ENCODE measurements around the gene RPS19BP1.
"Not testable (repeated sequence)": the region's sequence is repeated elsewhere in the genome, so short reads cannot be mapped to it uniquely, and the experiment has no call there.

Gene RPS19BP1

DNA sequence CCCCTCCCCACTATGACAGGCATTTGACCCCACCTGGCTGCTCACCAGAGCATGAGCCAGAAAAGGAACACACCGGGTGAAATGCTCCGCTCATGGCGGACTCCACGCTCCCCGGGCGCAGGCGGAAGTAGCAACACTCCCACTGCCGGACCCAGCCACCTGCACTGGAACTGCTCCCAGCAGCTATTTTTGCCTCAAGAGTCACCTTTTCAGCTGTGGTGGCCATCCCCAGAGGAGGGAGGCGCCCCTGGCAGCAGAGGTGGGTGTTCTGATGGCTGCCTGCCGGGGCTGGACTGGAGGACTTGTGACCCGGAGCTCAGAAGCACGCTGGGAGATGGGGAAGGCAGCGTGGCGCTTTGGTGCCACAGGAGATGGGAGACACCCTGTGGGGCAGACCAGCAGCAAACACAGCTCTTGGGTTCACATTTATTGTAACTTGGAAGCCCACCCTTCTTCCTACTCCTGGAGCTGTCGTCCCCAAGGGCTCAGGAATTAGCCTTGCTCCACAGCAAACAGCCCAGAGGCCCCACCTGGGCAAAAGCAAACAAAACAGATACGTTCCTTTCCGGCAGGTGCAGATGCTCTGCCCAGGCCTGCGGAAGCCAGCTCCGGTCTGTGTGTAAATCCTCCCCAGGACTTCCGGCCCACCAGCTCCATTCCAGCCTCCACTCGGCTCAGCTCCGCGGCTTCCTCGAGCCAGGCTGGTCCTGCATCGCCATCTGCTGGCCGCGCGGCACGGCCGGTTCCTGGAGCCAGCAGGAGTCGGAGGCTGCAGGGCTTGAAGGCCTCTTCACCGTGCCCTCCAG, 3.7 kb downstream of the RPS19BP1 start:
- no peak for DNase-seq (ENCODE audit: low read depth)

DNA sequence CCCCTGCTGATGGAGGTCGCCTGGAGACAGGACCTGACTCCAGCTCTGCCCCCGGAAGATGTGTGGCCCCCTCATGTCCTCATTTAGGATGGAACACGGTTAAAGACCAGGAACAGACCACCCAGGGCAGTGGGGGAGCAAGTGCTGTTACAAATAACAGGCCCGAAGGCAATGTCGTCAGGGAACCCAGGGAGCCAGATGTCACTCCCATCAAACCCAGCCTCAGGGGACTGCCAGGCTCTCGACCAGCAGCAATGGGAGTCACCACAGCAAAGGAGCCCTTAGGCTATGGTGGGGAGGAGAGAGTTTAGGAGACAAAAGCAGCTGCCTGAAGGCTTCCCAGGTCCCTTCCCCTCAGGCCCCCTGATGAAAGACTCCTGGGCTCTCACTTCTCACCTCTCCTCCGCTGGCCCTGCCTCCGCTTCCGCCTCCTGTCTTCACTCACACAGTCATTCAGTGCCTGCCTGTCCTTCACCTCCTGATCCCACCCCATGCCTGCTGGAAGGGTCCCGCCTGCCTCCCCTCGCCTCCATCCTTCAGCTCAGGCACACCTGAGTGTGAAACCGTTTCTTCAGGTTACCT, 4.4 kb downstream of the RPS19BP1 start:
- no peak for DNase-seq (ENCODE audit: low read depth)

DNA sequence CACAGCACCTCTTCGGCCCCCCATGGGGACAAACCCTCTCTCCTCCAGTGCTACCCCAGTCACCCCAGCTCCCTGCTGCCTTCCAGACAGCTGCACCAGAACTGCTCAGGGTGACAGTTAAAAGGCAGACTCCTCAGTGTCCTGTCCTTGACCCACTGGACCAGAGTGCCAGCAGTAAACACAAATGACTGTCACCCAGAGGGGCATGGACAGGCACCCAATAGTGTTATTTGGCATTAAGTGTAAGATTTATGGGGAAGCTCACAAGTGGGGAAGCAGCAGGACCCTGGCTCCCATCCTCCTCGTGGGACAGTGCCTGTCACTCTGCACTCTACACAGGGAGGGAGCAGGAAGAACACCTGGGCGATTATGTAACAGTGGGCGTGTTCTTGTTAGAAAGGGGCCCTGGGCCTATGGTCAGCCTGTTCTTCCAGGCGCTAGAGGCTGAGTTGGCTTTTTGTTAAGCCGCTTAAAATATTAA, 5.0 kb downstream of the RPS19BP1 start:
- DNase-seq (ENCODE audit: low read depth): no peak

DNA sequence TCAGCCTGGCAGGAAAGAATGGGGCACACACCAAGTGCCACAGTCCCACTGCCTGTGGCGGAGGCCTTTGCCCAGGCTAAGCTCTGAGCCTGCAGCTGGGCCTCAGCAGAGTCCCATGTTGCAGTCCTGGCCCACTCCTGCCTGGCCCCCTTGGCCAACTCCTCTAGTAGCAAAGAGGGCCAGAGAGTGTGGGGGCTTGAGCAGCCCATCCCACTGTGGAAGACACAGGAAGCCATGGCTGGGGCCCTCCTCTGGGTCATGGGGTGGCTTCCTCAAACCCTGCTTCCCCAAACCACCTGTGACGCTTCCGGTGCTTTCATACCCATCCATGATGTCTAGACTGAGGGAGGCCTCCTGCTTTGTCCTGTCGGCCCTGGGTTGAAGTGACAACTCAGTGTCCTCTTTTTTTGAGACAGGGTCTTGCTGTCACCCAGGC, 5.8 kb downstream of the RPS19BP1 start:
- DNase-seq (ENCODE audit: low read depth): no peak

DNA sequence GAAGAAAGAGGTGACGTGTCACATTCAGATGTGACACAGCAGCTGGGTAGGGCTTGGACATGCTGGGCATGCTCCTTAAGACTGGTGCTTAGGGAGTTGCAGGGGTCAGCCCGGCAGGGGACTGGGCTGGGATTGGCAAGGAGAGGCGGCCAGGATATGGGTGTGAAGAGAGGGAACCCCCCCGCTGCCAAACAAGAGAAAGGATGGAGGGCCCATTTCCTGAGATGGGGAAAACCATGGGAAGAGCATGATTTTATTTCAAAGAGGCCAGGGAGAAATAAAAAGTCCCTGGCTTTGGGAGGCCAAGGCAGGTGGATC, 6.9 kb downstream of the RPS19BP1 start:
- DNase-seq (ENCODE audit: low read depth): no peak

DNA sequence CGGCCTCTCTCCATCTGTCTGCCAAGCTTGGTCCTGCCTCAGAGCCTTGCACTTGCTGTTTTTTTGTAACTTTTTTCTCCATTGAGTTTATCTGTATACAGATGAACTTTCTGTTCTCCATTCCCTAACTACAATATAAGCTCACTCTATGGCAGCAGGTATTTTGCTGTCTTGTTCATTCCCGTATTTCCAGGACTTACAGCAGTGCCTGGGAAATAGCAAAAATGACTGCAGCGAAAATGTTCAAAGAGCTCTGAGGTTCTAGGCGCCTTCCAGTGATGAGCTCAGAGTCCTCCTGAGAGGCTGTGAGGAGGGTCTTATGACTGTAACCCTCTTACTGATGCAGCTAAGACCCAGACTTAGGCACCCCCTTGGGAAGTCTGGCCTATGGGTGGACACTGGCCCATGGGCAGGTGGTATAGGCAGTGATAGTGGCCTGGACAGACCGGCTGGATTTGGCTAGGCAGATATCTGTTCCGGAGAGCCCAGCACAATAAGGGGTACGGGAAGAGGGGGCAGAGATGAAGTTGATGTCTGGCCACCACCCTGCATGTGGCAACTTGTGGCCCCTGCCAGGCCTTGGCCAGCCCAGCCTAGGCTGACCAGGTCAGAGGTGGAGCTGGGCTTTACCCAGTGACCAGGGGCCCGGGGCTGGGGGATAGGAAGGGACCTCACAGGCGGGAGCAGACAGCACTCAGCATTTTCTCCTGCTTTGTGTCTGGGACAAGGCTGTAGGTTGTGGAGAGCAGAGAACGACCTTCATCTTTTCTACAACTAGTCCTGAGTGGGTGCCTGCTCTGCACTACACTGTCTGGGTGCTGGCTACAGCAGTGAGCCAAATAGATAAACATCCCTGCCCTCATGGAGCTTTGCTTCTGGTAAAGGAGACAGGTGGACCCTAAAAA, 7.5 kb downstream of the RPS19BP1 start:
- no peak for DNase-seq (ENCODE audit: low read depth)

DNA sequence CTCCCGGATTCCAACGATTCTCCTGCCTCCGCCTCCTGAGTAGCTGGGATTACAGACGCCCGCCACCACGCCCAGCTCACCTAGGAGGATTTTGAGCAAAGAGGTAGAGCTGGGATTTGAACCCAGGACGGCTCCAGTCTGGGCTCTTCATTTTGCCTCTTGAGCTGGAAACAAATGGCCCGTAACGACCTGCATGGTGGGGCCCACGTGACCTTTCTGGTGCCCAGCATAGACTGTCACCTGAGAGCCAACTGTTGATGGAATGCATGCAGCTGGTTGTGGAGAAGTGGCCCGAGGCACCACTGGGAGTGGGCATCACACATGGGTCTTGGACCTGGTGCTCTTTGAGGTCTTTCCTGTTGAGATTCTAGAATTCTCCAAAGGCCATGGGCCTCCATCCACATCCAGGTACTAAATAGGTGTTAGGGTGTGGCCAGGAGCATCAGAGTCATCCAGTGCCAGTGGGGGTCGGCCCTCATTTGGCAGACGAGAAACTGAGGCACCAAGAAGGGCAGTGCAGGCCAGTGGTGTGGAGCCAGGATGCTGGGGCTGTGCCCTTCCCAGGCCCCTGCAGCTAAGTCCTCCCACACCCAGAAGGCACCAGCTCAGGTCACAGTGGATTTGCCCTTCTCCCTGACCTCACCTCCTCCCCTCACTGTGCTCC, 8.3 kb downstream of the RPS19BP1 start:
- DNase-seq (ENCODE audit: low read depth): no peak

DNA sequence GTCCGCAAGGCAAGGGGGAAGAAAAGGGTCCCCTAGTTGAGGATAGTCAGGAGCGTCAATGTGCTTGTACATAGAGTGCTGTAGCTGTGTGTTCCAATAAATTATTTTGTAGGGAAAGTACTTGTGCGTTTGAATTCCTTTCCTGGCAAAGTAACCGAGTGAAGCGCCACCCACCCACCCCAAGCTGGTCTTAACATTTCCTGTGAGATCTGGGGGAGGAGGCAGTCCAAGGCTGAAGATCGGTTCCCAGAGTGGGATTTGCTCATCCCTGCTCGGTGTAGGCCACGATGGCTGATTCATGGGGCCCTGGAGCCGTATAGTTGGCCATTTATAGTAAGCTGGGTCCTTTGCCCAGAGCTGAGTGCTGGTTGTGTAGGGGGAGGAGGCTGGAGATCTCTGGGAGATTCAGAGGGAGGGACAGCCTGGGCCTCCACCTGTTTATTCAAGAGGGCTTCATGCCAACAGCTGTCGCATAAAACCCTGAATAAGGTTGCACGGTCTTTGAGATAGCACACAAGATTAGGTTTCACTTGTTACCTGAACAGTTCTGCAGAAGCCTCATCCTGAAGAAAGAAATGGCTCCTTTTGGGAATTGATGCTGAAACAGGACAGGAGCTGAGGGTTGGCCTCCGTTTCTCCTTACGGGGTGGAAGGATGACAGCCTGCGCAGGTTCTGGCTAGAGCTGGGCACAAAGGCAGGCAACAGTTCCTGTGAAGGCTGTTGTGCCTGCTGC, 9.8 kb downstream of the RPS19BP1 start:
- DNase-seq (ENCODE audit: low read depth): no peak

DNA sequence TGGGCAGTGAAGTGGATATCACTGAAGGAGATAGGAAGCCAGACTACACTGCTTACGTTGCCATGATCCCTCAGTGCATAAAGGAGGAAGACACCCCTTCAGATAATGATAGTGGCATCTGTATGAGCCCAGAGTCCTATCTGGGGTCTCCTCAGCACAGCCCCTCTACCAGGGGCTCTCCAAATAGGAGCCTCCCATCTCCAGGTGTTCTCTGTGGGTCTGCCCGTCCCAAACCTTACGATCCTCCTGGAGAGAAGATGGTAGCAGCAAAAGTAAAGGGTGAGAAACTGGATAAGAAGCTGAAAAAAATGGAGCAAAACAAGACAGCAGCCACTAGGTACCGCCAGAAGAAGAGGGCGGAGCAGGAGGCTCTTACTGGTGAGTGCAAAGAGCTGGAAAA, 10.5 kb downstream of the RPS19BP1 start:
- DNase-seq (ENCODE audit: low read depth): not testable (repeated sequence)

DNA sequence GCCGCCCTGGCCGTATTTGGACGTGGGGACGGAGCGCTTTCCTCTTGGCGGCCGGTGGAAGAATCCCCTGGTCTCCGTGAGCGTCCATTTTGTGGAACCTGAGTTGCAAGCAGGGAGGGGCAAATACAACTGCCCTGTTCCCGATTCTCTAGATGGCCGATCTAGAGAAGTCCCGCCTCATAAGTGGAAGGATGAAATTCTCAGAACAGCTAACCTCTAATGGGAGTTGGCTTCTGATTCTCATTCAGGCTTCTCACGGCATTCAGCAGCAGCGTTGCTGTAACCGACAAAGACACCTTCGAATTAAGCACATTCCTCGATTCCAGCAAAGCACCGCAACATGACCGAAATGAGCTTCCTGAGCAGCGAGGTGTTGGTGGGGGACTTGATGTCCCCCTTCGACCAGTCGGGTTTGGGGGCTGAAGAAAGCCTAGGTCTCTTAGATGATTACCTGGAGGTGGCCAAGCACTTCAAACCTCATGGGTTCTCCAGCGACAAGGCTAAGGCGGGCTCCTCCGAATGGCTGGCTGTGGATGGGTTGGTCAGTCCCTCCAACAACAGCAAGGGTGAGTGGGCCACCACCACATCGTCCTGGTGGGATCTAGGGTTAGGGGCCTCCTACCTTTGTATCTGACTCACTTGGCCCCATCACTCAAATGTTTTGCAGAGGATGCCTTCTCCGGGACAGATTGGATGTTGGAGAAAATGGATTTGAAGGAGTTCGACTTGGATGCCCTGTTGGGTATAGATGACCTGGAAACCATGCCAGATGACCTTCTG, 11.3 kb downstream of the RPS19BP1 start:
- not testable (repeated sequence) for DNase-seq (ENCODE audit: low read depth)

DNA sequence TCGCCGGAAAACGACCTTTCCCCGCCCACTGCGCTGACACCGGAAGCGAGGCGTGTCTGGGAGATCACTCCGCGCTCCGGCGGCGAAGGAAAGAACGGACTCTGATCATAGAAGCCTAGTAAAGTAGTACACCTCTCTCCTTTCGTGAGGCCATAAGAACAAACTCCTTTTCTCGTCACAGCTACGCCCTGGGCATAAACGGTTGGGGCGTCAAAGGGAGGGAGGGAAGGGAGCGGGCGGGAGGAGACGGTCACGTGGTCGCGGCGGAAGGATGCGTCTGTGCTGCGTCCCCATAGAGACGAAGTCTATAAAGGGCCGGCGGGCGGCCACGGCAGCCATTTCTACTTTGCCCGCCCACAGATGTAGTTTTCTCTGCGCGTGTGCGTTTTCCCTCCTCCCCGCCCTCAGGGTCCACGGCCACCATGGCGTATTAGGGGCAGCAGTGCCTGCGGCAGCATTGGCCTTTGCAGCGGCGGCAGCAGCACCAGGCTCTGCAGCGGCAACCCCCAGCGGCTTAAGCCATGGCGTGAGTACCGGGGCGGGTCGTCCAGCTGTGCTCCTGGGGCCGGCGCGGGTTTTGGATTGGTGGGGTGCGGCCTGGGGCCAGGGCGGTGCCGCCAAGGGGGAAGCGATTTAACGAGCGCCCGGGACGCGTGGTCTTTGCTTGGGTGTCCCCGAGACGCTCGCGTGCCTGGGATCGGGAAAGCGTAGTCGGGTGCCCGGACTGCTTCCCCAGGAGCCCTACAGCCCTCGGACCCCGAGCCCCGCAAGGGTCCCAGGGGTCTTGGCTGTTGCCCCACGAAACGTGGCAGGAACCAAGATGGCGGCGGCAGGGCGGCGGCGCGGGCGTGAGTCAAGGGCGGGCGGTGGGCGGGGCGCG, 12.1 kb downstream of the RPS19BP1 start, which contains the start of gene ATF4:
ATF4 (plus strand) TSS at position 337 of the 880 bp plus-strand sequence. CDS start 884 bp downstream, outside the sequence.
- peak; percentile 99 for DNase-seq (ENCODE audit: low read depth)

DNA sequence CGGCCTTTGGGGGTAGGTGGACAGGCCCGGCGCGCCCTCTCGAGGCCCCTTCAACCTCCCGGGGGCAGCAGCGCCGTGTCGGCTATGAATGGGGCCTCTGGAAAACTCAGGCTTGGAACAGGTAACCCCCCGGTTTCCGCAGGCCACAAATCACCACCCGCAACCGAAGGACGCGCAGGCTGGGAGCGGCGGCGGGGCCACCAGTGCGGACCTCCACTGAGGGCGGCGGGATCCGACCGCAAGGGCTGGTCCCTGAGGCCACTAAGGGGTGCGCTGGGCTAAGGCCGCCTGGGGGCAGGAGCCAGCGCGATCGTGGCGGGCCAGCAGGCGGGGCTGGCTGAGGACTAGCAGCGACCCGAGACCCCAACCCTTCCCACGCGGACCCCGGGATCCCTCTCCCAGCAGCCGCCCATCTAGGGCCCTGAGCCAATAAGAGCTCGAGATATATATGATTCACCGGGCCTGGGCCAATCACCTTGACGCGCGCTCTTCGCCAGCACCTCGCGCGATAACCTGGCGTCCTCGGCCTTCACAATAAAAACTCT, 12.8 kb downstream of the RPS19BP1 start:
- DNase-seq (ENCODE audit: low read depth): no peak

DNA sequence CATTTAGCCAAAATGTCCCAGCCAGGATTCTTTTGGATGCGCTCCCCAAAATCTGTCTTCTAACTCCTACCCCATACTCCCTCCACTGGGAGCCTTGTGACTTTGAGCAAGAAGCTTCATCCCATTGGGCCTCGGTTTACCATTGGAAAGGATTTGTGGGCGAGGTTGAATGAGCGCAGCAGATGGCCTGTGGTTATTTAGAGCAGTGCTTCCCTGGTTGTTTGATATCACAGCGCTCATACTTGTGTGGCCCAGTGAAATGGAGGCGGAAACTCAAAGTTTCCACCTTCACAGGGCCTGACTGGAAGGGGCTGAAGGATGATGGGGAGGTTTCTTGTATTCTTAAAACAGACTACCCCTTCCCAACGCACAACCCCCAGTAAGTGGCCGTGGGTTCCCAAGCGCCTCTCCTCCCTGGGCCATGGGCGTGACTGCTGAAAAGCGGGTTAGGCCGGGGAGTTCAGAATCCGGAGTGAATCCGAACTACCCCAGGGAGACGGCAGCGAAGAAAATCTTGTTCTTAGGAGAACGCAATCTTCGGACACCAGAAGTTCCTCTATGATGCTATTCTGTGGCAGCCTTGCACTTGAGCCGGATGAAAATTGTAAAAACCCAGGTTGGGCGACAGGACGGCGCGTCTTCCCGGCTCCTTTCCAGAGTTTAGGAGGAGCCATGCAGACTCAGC, 13.4 kb downstream of the RPS19BP1 start:
- no peak for DNase-seq (ENCODE audit: low read depth)

DNA sequence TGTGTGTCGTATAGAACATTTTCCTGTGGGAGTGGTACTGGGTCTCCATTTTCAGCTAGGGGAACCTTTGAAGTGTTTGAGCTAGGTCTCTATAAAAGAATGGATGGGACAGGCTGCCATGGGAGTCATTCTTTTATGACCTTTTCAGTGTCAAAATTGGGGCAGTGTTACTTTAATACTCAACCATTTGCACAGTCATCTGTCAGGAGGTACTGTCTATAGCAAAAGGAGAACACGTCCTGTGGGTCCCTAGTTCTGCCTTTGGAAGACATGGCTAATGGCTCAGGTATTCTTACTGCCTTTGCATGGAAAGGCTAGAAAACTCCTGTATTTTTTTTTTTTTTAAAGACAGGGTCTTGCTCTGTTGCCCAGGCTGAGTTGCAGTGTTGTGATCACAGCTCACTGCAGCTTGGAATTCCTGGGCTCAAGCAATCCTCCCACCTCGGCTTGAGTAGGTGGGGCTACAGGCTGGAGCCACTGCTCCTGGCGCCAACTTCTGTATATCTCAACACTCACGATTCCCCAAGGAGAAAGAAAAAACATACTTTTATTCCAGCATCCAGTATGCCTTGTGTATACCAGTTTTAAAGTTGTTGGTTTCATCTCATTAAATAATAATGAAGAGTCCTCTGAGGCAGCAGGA, 14.3 kb downstream of the RPS19BP1 start:
- no peak for DNase-seq (ENCODE audit: low read depth)

DNA sequence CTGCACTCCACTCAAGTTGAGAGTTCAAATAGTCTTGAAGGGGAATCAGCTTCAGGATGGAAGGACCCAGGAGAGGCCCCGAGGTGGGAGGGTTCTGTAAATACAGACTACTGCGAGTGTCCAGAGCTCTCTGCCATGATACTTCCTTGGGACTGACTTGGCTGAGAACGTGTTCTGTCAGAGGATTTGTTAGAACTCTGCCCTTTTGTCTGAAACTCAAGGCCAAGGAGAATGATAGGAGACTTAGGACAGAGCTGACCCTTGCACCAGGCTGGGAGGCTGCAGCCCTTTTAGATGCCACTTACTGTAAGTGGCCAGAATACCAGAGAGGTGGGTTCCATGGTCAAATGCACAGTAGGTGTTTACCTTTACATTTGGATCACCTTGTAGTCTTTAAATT, 15.1 kb downstream of the RPS19BP1 start:
- DNase-seq (ENCODE audit: low read depth): no peak

DNA sequence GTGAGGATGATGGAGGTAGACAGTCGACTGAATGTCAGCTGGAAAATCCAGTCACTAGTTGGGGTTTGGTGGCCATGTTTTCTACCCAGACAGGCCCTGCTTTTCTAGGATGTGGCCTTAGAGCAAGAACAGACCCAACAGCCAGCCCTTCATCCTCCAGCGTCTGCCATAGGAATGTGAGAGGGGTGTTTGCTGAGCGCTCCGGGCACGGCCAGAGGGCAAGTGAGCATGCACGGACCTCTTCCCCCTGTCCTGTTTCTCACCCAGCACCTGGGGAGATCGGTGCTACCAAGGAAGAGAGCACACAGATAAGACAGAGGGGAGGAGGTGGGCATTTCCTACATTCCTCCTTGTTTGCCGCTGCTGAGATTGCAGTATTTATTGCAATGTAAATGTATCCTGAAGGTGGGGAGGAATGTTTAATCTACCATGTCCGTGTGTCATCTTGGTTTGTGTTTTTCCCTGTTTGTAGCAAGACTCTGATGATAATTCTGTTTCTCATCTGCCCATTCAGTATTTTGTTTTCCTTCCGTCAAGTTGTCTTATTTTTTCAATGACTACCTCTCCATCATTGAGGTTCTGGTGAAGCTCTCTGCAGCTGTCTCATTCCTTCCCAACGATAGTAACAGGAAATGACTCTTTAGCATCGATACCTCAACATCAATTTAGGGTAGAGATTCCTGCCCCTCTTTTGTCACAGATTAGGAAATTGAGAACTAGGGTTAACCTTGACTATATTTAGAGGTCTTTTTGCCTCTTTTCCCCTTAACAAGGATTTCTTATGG, 17.1 kb downstream of the RPS19BP1 start:
- DNase-seq (ENCODE audit: low read depth): no peak

DNA sequence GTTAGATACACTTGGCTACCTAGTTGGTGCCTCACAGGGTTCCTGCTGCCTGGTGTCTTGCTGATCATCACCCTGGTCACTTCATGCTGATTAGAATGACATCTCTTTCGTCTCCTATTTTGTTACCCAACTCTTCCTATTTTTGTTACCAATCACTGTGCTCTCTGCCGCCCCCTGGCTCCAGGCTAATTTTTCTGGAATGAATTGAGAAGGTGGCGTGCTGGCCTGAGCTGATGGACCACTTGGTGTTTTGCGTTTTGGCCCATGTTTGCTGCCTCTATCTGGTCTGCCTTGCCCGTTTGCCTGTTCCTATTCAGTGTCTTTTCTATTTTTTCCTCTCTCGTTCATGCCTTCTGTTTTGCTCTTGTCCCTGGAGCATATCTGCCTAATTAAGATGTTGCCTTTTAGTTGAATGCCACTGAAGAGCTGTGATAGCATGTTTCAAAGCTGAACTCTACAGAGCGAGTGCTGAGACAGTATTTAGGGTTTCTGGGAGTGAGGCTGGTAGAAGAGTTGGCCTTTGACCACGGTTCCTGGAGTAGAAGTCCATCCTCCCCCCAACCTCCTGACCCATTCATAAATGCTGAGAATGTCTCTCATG, 18.1 kb downstream of the RPS19BP1 start:
- no peak for DNase-seq (ENCODE audit: low read depth)
